H1 (cell line): ENCODE results near the gene ID2. TPM values are rescaled to one million over a fixed set of nuclear protein-coding genes. Genes with fewer than 3 reads are reported as not detected.
"Not testable (repeated sequence)": the region's sequence is repeated elsewhere in the genome, so short reads cannot be mapped to it uniquely, and the experiment has no call there.

Experiments used
- CTCF ChIA-PET: fragments of 300-600 bp; sonication (Branson Sonifier 250); formaldehyde crosslinking; loops from one replicate; lab custom pipeline; 2021; ENCODE audit not compliant: partially characterized antibody; lab: Charles Lee
- POLR2A ChIA-PET: fragments of 300-600 bp; sonication (Branson Sonifier 250); formaldehyde crosslinking; loops from one replicate; lab custom pipeline; 2021; ENCODE audit warnings: inconsistent platforms; ENCODE audit not compliant: partially characterized antibody; lab: Charles Lee
- DNase-seq, 2 experiments: peaks; one replicate each; pipeline versions ENCODE4 v3.0.0 to v3.0.0-alpha.2; 2010 to 2022; ENCODE audit warnings: low spot score in 2 of 2, low read depth in 1 of 2, mixed read lengths in 1 of 2
- FAIRE-seq: peaks from 2 replicates; lab custom pipeline; 2011; peaks lifted over from hg19 to GRCh38; lab: Jason Lieb, UNC
- H2AFZ ChIP-seq: 2 replicates; pipeline ENCODE4 v1.8.1; 2012; ENCODE audit warnings: low read length, inconsistent platforms
- H2AK5ac ChIP-seq: 2 replicates; pipeline ENCODE4 v1.6.1; 2013; ENCODE audit warnings: low read depth, low read length
- H2BK120ac ChIP-seq: replicated peaks from 2 replicates; pipeline ENCODE3; 2013; ENCODE audit warnings: low read depth, low read length, inconsistent platforms
- H2BK12ac ChIP-seq: 2 replicates; pipeline ENCODE4 v1.6.1; 2013; ENCODE audit warnings: low read depth, low read length
- H2BK15ac ChIP-seq: 2 replicates; pipeline ENCODE4 v1.6.1; 2013; ENCODE audit warnings: low read length
- H2BK20ac ChIP-seq: 2 replicates; pipeline ENCODE4 v1.6.1; 2013; ENCODE audit warnings: low read length
- H2BK5ac ChIP-seq: 2 replicates; pipeline ENCODE4 v1.6.1; 2013; ENCODE audit warnings: low read depth, low read length
- H3K14ac ChIP-seq: 2 replicates; pipeline ENCODE4 v1.6.1; 2013; ENCODE audit warnings: inconsistent platforms; ENCODE audit not compliant: insufficient read length
- H3K18ac ChIP-seq: 2 replicates; pipeline ENCODE4 v1.6.1; 2013; ENCODE audit warnings: low read length; ENCODE audit errors: extremely low read depth
- H3K23ac ChIP-seq: 2 replicates; pipeline ENCODE4 v1.6.1; 2013; ENCODE audit warnings: inconsistent platforms; ENCODE audit not compliant: insufficient read length
- H3K23me2 ChIP-seq: 2 replicates; pipeline ENCODE4 v1.6.1; 2013; ENCODE audit warnings: low read depth, low read length
- H3K27ac ChIP-seq: 2 replicates; pipeline ENCODE4 v1.6.1; 2011; ENCODE audit warnings: low read depth, low read length, inconsistent platforms
- H3K27me3 ChIP-seq, 4 experiments: replicated peaks in 1 of 4; 1 replicate in 1 of 4; 2 replicates in 3 of 4; pipeline versions ENCODE4 v1.6.1 to v1.8.1; 2011 to 2013; ENCODE audit warnings: low read length in 3 of 4, mild to moderate bottlenecking in 3 of 4, inconsistent platforms in 2 of 4, mixed read lengths in 2 of 4, moderate library complexity in 1 of 4; ENCODE audit not compliant: control insufficient read depth in 3 of 4, insufficient read depth in 3 of 4; ENCODE audit errors: extremely low read depth in 1 of 4
- H3K36me3 ChIP-seq, 4 experiments: 2 replicates each; pipeline versions ENCODE4 v1.6.1 to v1.8.1; 2011 to 2013; ENCODE audit warnings: mild to moderate bottlenecking in 4 of 4, low read length in 3 of 4, moderate library complexity in 2 of 4, control low read depth in 1 of 4, inconsistent platforms in 1 of 4; ENCODE audit not compliant: insufficient read depth in 4 of 4, control insufficient read depth in 2 of 4
- H3K4ac ChIP-seq: replicated peaks from 2 replicates; pipeline ENCODE3; 2013; ENCODE audit warnings: low read length, low read depth, mixed read lengths, inconsistent platforms; ENCODE audit not compliant: insufficient read length
- H3K4me1 ChIP-seq, 4 experiments: replicated peaks in 1 of 4; 1 replicate in 1 of 4; 2 replicates in 3 of 4; pipeline versions ENCODE4 v1.6.1 to v1.8.1; 2011 to 2013; ENCODE audit warnings: low read length in 3 of 4, inconsistent platforms in 2 of 4, mixed read lengths in 1 of 4; ENCODE audit not compliant: insufficient read depth in 4 of 4, control insufficient read depth in 3 of 4
- H3K4me2 ChIP-seq, 2 experiments: 2 replicates each; pipeline versions ENCODE4 v1.6.1 to v1.8.1; 2011 to 2013; ENCODE audit warnings: low read depth in 2 of 2, low read length in 2 of 2, control low read depth in 1 of 2, inconsistent platforms in 1 of 2, mild to moderate bottlenecking in 1 of 2; ENCODE audit not compliant: insufficient read depth in 1 of 2
- H3K4me3 ChIP-seq, 4 experiments: fragments of 200-600, 300-600 bp in 1 of 4; sonication (generic), shearing (Covaris generic), sonication (Bioruptor Twin) in 1 of 4; 2 replicates each; pipeline versions ENCODE4 v1.5.1 to v1.8.1; 2011 to 2016; ENCODE audit warnings: low read length in 4 of 4, low read depth in 3 of 4, control low read depth in 2 of 4, inconsistent platforms in 2 of 4, mild to moderate bottlenecking in 2 of 4, mixed read lengths in 1 of 4, moderate library complexity in 1 of 4; ENCODE audit not compliant: insufficient read depth in 2 of 4; ENCODE audit errors: extremely low read depth in 1 of 4
- H3K56ac ChIP-seq: replicated peaks from 2 replicates; pipeline ENCODE3; 2013; ENCODE audit warnings: low read depth, mild to moderate bottlenecking, mixed read lengths, low read length, inconsistent platforms; ENCODE audit not compliant: insufficient read length
- H3K79me1 ChIP-seq: 2 replicates; pipeline ENCODE4 v1.6.1; 2013; ENCODE audit warnings: low read depth, low read length, control low read depth
- H3K79me2 ChIP-seq, 2 experiments: 2 replicates each; pipeline versions ENCODE4 v1.6.1 to v1.8.1; 2012 to 2013; ENCODE audit warnings: low read length in 2 of 2, mild to moderate bottlenecking in 2 of 2, inconsistent platforms in 1 of 2; ENCODE audit not compliant: insufficient read depth in 2 of 2, control insufficient read depth in 1 of 2
- H3K9ac ChIP-seq, 4 experiments: replicated peaks in 1 of 4; 1 replicate in 1 of 4; 2 replicates in 3 of 4; pipeline versions ENCODE4 v1.6.1 to v1.8.1; 2011 to 2013; ENCODE audit warnings: low read depth in 3 of 4, low read length in 3 of 4, control low read depth in 2 of 4, mild to moderate bottlenecking in 2 of 4, moderate library complexity in 2 of 4, inconsistent platforms in 1 of 4; ENCODE audit errors: extremely low read depth in 1 of 4
- H3K9me3 ChIP-seq, 2 experiments: 2 replicates each; pipeline versions ENCODE4 v1.6.1 to v1.8.1; 2012 to 2013; ENCODE audit warnings: mild to moderate bottlenecking in 2 of 2, moderate library complexity in 2 of 2, control low read depth in 1 of 2, inconsistent platforms in 1 of 2, low read depth in 1 of 2, low read length in 1 of 2, mixed read lengths in 1 of 2; ENCODE audit not compliant: insufficient read depth in 2 of 2
- H4K20me1 ChIP-seq, 2 experiments: replicated peaks in 1 of 2; 2 replicates each; pipeline versions ENCODE3 to v1.8.1; 2011 to 2013; ENCODE audit warnings: inconsistent platforms in 2 of 2, low read length in 2 of 2, mild to moderate bottlenecking in 1 of 2; ENCODE audit not compliant: insufficient read depth in 2 of 2, control insufficient read depth in 1 of 2
- H4K5ac ChIP-seq: 2 replicates; pipeline ENCODE4 v1.6.1; 2013; ENCODE audit warnings: low read length, low read depth, mixed read lengths, inconsistent platforms; ENCODE audit not compliant: insufficient read length
- H4K8ac ChIP-seq: 2 replicates; pipeline ENCODE4 v1.8.0; 2013; ENCODE audit warnings: mild to moderate bottlenecking, moderate library complexity, low read length, inconsistent platforms; ENCODE audit not compliant: insufficient read depth; ENCODE audit errors: extremely low read depth
- H4K91ac ChIP-seq: replicated peaks from 2 replicates; pipeline ENCODE3; 2013; ENCODE audit warnings: low read length, mixed read lengths, inconsistent platforms; ENCODE audit not compliant: insufficient read length
- WGBS, 2 experiments: shearing (Covaris generic) in 1 of 2; methylation state at CpG; one replicate each; pipeline versions ENCODE4 v1.1.6 to v1.1.7; 2013 to 2015; ENCODE audit warnings: low lambda C conversion rate in 2 of 2, mixed read lengths in 2 of 2, inconsistent platforms in 1 of 2, low coverage in 1 of 2, missing lambda C conversion rate in 1 of 2; ENCODE audit not compliant: insufficient replicate concordance in 2 of 2, insufficient coverage in 1 of 2, insufficient read length in 1 of 2; ENCODE audit errors: extremely low coverage in 1 of 2, missing lambda C conversion rate in 1 of 2; 5-methylcytosine and 5-hydroxymethylcytosine counted together
- polyA plus RNA-seq, 7 experiments: library from polyadenylated mRNA; depleted of rRNA in 3 of 7; stranded (reverse) in 5 of 7; unstranded in 2 of 7; fragments of >200 nt in 5 of 7; fragments of 200-250 nt in 2 of 7; gene quantifications; 1 replicate in 5 of 7; 2 replicates in 1 of 7; 4 replicates in 1 of 7; pipeline versions ENCODE4 v1.2.1 to v1.2.3, GENCODE V29; 2011 to 2013; ENCODE audit warnings: missing spikeins in 2 of 7, mixed read lengths in 2 of 7
- total RNA-seq: library from RNA; stranded (reverse); fragmentation: NEBNext Ultra II Directional; extraction: Animal tissue kit (Norgen Biotek cat#: 25700); gene quantifications from 2 replicates; pipeline ENCODE4 v1.2.1, GENCODE V29; 2021

Gene ID2
- total and polyA plus RNA-seq, 2 of the 8 experiments (the other 6 are each of a cell fraction or from before 2014, with no cell fraction given): 36.7 to 214 TPM

GRCh38 chr2:8729101-8729500, 47.2 kb downstream of the ID2 start:
- H2BK20ac ChIP-seq, POLR2A ChIA-PET, H2BK5ac ChIP-seq, H3K56ac ChIP-seq, H3K27ac ChIP-seq, H3K18ac ChIP-seq, H4K8ac ChIP-seq, H3K4me1 ChIP-seq, H3K9ac ChIP-seq, H4K5ac ChIP-seq, H3K9me3 ChIP-seq, H2AFZ ChIP-seq, H3K4ac ChIP-seq, FAIRE-seq, H3K23ac ChIP-seq, H2BK120ac ChIP-seq, H2BK12ac ChIP-seq, H3K4me3 ChIP-seq, H2BK15ac ChIP-seq, H4K91ac ChIP-seq, H3K79me1 ChIP-seq, H3K27me3 ChIP-seq, H3K23me2 ChIP-seq, H3K14ac ChIP-seq, DNase-seq, H2AK5ac ChIP-seq, H3K79me2 ChIP-seq, H3K4me2 ChIP-seq, H4K20me1 ChIP-seq: not testable (repeated sequence)
- H3K36me3 ChIP-seq: peaks cover 3 to 23% (median 14%) of the 10 kb centered on the region in 4 experiments; a peak in 7 of 8 replicates
- WGBS, 2 experiments: 88% methylated on average over 5 of the region's 5 CpGs; no CpG with 5 or more reads in 1 of the 2 experiments
- CTCF ChIA-PET: interaction anchor here (1.9 kb wide), 1 partner anchor 36 kb away, joined by 4 read pairs; no protein-coding TSS in a partner anchor
